CD4-positive, alpha-beta T cell treated with Interleukin-4 for 1 hour (primary cell): ENCODE results near the gene BCLAF1.
"Not testable (repeated sequence)": the region's sequence is repeated elsewhere in the genome, so short reads cannot be mapped to it uniquely, and the experiment has no call there.

ENCODE experiments used
- DNase-seq, 2 donors: peaks; one replicate each; pipeline ENCODE4 v3.0.0-alpha.2; 2020 to 2022

Gene BCLAF1

DNA sequence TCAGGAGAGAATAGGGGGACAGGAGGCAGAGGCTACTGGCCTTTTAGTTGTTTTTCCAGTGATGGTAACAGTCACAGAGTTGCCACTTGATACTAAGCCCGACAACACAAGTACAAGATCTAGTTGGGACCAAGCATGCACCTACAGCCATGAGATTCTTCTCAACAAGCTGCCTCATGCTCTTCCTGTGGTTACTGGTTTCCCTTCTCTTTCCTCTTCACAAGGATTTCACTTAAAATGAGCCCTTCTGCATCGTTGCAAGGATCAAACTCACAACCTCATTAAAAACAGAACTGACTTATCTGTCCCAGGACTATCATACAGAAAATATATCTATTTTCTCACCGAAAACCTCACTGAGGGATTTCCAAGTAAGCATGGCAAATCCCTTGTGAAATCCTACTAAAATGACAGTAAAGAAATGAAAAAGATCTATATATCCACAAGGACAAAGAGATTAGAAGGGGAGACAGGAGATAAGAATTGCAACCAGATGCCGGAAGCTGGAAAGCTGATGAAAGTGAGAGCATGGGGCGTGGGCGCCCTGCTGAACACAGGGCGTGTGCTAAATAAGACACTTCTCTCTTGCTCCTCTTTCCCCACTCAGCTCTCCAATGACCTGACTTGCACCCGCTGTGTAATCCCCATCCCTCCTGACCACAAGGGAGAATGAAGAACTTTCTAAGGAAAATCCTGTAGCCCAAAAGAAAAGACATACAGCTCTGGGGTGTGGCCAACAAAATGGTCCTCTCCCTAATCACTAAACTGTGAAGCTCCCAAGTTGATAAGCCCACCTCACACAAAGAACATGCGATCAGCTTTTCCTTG is 53.0 kb downstream of the BCLAF1 start:
- no peak for DNase-seq

DNA sequence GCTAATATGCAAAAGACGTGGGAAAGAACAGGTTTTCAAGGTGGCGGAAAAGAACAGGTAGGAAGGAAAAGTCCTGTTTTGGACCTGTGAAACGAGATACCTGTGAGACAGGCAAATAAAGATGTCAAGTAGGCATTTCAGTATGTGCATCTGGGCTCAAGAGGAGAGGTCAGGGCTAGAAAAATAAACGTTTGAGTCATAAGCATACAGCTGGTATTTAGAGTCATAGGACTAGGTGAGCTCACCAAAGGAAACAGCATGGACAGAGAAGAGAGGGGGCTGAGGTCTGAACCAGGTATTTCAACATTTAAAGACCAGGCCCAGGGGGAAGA is 54.4 kb downstream of the BCLAF1 start:
- no peak for DNase-seq

DNA sequence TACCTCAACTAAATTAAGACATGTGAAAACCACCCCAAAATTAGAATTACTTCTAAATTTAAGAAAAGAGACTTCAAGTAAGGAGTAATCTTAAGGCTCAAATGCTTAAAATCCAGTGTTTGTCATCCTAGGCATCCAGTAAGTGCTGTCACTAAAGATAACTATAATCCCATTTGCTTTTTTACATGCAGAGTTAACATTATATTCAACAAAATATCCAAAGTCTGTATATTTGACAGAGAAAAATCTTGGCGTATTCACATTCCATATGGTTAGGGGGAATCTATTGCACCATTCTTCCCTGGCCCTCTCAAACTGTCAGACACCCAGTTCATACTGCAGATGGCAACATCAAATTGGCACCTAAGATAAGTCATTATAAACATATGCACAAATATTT is 56.9 kb downstream of the BCLAF1 start:
- DNase-seq = no peak

DNA sequence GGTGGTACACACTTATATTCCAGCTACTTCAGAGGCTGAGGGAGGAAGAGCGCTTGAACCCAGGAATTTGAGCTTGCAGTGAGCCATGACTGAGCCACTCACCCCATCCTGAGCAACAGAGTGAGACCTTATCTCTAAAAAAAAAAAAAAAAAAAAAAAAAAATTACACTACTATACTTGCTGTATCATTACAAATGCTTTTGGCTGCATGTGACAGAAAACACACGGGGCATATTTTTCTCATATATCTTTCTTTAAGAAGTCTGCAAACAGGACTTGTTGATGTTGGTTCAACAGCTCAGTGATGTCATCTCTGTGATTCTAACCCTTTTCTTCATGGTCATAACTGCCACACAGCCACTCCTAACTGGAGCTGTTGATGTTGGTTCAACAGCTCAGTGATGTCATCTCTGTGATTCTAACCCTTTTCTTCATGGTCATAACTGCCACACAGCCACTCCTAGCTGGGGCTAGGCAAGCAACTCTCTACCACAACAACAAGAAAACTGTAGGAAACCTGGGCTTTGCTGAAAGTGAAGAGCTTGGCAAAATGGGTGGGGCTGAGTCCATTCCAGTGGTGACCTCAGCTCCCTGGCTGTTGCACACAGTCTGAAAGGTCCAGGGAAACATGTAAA is 59.3 kb downstream of the BCLAF1 start:
- DNase-seq = no peak

DNA sequence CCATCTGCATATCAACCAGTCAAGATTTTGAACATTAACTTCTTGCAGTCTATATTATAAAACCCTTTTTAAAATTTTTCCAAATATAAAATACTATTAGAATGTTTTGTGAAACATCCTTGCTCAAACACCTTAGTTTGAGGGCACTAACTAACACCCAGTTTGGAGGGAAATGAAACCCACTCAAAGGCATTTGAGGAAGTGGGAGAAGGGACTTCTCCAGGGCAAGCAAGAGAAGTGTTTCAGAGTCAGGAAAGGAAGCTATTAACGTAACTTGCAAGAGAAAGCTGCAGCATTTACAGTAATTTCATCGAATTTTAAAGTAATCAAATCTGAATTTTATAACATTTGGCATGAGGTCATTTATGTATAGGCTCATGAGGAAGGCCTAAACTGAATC is 60.8 kb downstream of the BCLAF1 start:
- DNase-seq = no peak

DNA sequence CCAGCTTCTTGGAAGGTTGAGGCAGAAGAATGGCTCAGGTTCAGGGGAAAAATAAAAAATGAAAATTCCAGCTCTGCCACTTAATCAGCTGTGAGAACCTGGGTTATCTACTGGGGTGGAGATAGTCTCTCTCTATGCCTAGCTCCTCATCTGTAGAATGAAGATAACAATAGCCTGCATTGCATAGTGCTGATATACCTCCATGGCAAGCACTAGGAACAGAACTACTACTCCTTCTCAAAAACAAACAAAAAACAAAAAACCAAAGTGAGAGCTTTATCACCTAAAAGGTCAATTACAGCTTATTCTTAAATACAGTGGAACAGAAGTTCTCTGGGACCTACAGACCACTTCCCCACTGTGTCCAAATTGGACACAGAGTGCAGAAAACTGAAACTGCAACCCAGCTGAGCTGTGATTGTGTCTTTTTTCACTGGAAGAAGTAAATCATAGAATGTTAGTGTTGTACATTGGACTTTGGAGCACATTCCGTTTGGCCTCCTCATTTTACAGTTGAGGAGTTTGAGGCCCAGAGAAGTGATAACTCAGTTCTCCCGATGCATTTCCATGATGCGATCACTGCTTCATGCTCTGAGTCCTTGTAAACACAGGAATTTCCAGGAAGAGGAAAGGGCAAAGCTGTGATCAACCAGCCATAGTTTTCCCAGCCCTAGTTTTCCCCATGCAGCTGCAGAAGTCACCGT is 62.8 kb downstream of the BCLAF1 start:
- no peak for DNase-seq

DNA sequence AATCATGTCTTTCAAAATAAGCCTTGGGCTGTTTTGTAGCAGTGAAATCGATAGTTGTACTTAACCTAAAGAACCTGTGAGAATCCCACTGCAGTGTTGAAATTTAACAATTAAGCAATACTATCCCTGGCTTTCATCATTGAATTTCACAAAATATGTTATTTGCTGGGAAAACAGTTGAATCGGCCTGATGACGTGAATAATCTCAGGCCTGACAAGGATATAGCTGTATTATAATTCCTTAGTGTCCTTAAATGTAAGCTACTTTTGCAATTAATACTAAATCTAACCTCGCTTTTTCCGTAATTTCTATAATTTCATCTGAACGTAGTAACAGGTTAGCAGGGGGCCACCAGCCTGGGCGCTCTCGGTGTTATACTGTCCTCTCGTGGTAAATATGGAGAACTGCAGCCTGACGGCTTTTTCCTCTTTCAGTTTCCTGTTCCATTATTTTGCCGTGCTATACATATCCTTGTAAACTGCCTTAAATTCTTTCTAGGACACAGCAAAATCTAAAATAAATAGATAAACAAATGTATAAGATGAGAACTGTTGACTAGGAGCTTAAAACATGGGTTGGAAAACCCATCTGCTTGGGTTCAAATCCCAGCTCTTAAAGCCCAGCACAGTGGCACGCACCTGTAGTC is 63.5 kb downstream of the BCLAF1 start:
- DNase-seq = peak; percentile 54 to 63

DNA sequence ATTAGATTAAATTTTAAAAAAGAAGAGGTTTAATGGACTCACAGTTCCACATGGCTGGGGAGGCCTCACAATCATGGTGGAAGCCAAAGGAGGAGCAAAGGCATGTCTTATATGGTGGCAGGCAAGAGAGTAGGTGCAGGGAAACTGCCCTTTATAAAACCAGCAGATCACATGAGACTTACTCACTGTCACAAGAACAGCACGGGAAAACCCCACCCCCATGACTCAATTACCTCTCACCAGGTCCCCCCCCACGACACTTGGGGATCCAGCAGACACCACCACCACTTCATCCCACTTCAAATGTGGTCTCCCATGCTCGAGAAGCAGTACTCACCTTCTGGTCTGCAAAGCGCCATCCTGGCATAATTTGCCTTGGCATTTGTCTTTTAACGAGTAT is 64.2 kb downstream of the BCLAF1 start:
- DNase-seq = no peak

DNA sequence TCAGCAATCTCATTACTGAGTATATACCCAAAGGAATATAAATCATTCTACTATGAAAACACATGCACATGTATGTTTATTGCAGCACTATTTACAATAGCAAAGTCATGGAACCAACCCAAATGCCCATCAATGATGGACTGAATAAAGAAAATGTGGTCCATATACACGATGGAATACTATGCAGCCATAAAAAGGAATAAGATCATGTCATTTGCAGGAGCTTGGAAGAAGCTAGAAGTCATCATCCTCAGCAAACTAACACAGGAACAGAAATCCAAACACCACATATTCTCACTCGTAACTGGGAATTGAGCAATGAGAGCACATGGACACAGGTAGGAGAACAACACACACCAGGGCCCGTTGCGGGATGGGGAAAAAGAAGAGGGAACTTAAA is 64.7 kb downstream of the BCLAF1 start:
- DNase-seq = not testable (repeated sequence)

DNA sequence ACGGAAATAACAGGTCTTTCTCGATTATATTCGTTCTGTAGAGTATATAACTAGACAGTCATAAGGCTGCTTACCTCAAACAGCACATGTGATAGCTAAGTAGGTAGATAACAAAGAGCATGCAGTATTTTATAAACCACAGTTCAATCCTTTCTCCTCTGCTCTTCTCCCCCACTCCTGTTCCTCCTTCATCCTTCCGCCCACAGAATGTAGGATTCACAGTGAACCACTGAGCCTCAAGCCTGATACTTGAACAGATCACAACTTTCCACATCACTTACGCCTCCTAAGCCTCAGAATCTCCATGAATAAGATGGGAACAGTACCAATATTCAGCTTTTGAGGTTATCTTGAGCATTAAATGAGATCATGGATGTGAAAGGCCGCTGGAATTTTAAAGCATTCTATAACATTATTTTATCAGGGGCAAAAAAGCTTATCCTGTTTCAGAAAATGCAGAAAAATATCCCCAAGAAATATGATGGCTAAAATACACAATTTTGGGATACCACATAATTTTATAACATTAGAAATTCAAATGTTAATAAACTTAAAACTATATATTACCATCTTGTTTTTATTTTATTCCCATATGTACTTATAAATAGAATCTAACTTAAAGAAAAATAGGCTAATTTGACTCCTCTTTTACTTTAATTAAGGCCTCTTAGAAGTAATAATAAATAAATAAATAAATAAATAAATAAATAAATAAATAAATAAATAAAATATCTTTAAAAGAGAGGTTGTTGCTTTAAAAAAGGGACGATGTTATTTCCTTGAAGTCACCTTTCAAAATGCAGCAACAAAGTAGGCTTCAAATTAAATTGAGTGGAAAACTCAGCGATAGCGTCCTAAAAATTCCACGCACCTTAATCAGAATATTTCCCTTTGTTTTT is 72.9 kb downstream of the BCLAF1 start:
- no peak for DNase-seq

DNA sequence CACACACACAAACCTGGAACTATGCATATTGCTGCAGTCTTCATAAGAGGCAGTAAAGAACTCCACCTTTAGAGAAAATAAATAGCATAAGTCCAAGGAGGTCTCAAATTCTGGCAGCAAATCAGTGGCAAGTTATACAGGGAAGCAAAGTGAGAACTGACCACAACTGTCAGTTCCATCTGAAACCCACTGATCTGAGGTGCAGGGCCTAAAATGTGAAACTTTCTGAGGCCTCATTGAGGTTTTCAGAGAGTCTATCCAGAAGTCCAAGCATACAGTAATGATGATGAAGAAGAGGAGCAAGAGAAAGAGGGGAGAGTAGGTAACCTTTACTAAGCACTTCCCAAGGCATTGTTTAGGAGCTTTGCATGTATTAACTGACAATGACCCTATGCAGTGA is 75.8 kb downstream of the BCLAF1 start:
- DNase-seq = no peak

DNA sequence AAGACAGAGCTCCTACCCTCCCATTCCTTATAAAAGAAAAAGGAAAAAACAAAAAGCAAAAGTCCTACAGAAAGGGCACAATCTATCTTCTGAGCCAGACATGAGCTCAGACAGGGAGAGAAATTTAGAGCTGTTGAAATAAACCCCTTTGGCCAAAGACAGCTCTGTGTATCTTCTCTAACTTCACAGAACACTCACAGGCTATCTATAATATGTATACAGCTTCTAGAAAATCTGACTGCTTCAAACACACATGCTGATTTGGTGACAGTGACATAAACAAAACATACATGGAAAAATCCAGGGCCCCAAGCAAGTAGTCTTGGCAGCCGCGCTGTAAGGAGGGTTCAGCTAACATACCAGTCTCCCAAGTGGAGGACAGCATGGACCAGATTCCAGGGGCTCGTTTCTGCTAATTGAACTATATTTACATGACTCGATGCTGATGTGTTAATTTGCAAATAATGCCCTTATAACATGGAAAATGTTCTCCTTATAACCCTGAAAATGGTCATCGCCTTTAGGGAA is 76.6 kb downstream of the BCLAF1 start:
- no peak for DNase-seq

DNA sequence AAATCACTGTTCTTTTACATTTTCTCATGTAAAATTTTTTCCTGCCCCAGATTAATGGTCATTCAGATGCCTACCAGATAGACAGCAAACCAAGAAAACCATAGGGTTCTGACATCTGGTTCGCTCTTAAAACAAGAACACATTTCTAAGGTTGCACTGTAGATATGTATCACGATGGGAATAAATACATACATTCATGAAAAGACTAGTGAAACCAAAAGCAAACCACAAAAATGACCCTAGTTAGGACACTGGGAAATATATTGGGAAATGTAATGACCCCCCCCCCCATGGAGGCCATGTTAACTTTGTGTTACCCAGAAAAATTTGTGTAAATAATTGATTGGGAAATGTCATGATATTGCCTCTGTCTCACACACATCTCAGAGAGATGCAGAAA is 77.0 kb downstream of the BCLAF1 start:
- DNase-seq = no peak

DNA sequence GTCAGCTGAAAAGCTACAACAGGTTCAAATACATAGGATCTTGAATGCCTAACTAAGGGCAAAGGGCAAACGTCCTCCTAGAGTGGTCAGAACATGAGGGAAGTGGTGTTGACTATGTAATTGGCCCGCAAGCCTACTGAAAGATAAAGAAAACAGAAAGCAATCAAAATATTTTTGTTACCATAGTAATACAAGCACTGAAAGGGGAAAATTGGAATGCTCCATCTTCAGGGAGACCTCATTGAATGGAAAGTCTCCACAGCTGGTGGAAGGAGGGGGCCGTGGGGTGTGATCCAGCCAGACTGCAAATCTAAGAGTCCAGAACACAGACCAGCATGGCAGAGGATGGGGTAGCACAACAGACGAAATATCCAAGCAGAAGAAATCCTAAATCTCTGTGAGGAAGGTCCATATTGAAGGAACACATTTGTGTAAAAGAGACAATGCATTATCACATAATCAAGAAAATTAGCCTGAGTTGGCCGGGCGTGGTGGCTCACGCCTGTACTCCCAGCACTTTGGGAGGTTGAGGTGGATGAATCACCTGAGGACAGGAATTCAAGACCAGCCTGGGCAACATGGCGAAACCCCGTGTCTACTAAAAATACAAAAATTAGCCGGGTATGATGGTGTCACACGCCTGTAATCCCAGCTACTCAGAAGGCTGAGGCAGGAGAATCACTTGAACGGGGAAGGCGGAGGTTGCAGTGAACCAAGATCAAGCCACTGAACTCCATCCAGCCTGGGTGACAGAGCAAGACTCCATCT is 79.1 kb downstream of the BCLAF1 start:
- DNase-seq = no peak

DNA sequence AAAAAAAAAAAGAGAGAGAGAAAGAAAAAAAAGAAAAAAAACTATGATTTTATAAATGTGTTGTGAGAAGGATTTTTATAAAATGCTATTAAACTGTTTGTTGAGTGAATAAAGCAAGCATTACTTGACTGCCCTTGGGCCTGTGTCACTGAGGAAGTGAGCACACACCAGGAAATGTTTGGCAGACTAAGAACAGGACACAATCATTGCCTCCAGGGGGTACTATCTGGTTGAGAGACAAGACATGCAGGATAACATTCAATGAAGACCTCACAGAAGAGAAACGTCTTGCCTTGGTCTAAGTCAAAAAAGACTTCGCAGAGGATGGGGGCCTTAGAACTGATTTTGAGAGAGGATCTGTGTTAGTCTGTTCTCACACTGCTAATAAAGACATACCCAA is 80.2 kb downstream of the BCLAF1 start:
- no peak for DNase-seq

DNA sequence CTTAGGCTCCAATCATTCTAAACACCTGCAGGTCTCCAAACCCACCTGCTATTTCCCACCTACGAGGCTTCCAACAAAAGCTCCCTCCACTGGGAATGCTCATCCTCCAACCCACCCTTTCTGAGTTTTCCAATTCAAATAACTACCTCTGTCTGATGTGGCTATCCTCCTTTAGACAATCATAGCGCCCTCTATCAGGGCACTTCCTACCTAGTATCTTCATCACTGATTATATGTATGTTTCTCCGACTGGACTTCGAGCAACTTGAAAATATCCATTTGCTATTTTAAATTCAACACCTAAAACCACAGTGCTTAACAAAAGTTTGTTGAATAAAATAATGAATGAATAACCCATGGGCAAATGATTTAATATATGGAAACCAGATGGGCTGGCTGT is 80.9 kb downstream of the BCLAF1 start:
- no peak for DNase-seq
